SU-DHL-6 (cell line): ENCODE measurements around the gene MMP14.

Experiments
- H2AFZ ChIP-seq: fragments of 200-600 bp; sonication (generic); 2 replicates; pipeline ENCODE4 v1.6.1; 2014; ENCODE audit warnings: low read depth, mild to moderate bottlenecking, moderate library complexity, mixed read lengths, antibody characterized with exemption, low read length; ENCODE audit not compliant: severe bottlenecking
- H3F3A ChIP-seq: fragments of 200-600 bp; shearing (Covaris generic); 2 replicates; pipeline ENCODE4 v1.6.0; 2016; ENCODE audit warnings: antibody characterized with exemption, mild to moderate bottlenecking; ENCODE audit not compliant: insufficient read depth
- H3K27ac ChIP-seq: fragments of 200-600 bp; sonication (generic); 2 replicates; pipeline ENCODE4 v1.5.1; 2016; ENCODE audit warnings: low read depth, mild to moderate bottlenecking, low read length, moderate library complexity, mixed read lengths
- H3K27me3 ChIP-seq: fragments of 200-600 bp; sonication (generic), shearing (Covaris generic); 2 replicates; pipeline ENCODE4 v1.6.0; 2014; ENCODE audit warnings: mild to moderate bottlenecking, low read length
- H3K36me3 ChIP-seq: fragments of 200-600 bp; sonication (generic); 2 replicates; pipeline ENCODE4 v1.6.1; 2014; ENCODE audit warnings: mild to moderate bottlenecking, low read length, mixed read lengths
- H3K4me2 ChIP-seq: fragments of 300-600, 200-600 bp; shearing (Covaris generic), sonication (generic); 2 replicates; pipeline ENCODE4 v1.6.0; 2014; ENCODE audit warnings: low read length, low read depth, mild to moderate bottlenecking; ENCODE audit not compliant: poor library complexity, severe bottlenecking
- H3K4me3 ChIP-seq: fragments of 200-600 bp; sonication (generic); 2 replicates; pipeline ENCODE4 v1.5.1; 2014; ENCODE audit warnings: antibody characterized with exemption, low read length, mild to moderate bottlenecking, mixed read lengths; ENCODE audit not compliant: insufficient read depth, poor library complexity, severe bottlenecking
- H3K79me2 ChIP-seq: fragments of 200-600 bp; sonication (generic); 2 replicates; pipeline ENCODE4 v1.6.1; 2014; ENCODE audit warnings: mild to moderate bottlenecking, low read length, moderate library complexity; ENCODE audit not compliant: insufficient read depth
- H3K9ac ChIP-seq: fragments of 200-600 bp; sonication (generic); 2 replicates; pipeline ENCODE4 v1.7.0; 2014; ENCODE audit warnings: mild to moderate bottlenecking, low read length
- H3K9me2 ChIP-seq: fragments of 200-600 bp; sonication (generic); replicated peaks from 2 replicates; pipeline ENCODE4 v1.6.1; 2014; ENCODE audit warnings: low read length; ENCODE audit not compliant: insufficient read depth
- H3K9me3 ChIP-seq: fragments of 200-600 bp; sonication (generic); 2 replicates; pipeline ENCODE4 v1.6.1; 2014; ENCODE audit warnings: low read length, mixed read lengths; ENCODE audit not compliant: insufficient read depth
- H4K20me1 ChIP-seq: fragments of 200-600 bp; sonication (generic); 2 replicates; pipeline ENCODE4 v1.6.1; 2014; ENCODE audit warnings: low read depth, mild to moderate bottlenecking, antibody characterized with exemption, low read length, moderate library complexity, mixed read lengths
- CTCF ChIP-seq: fragments of 200-600 bp; sonication (generic); IDR thresholded peaks from one replicate; pipeline ENCODE4 v1.5.1; 2017; ENCODE audit warnings: antibody characterized with exemption, mild to moderate bottlenecking, low read length, moderate library complexity; ENCODE audit not compliant: insufficient read depth, poor library complexity, severe bottlenecking
- EZH2phosphoT487 ChIP-seq: fragments of 200-600 bp; sonication (generic), shearing (Covaris generic); conservative IDR thresholded peaks from 2 replicates; pipeline ENCODE4 v1.6.1; 2018; ENCODE audit warnings: mild to moderate bottlenecking, antibody characterized with exemption, low read length, moderate library complexity, mixed read lengths

The MMP14 gene

GRCh38 chr14:22882064-22882463 lies 45.7 kb downstream of the MMP14 start:
- Histone ChIP-seq H3K27me3 (no peaks in the 10 kb centered on the region), H3K27ac (no peak overlapping the region), H3K9ac (no peak overlapping the region), H3K79me2 (no peaks in the 10 kb centered on the region), H3K9me3 (no peaks in the 10 kb centered on the region), H3K36me3 (no peaks in the 10 kb centered on the region), H3K9me2 (no peaks in the 10 kb centered on the region), H4K20me1 (no peaks in the 10 kb centered on the region), H2AFZ (no peak overlapping the region), H3F3A (peaks cover 9% of the 10 kb centered on the region), H3K4me3 (no peak overlapping the region), H3K4me2 (no peak overlapping the region)
- TF ChIP-seq EZH2phosphoT487 (no peak), CTCF (no peak)

- no peaks in the 10 kb centered on the region for H3K9me2 ChIP-seq
- H3F3A ChIP-seq = peaks cover 15% of the 10 kb centered on the region
- H3K9ac ChIP-seq = no peak overlapping the region
- no peaks in the 10 kb centered on the region for H3K36me3 ChIP-seq
- no peak for TF ChIP-seq CTCF
- H4K20me1 ChIP-seq = no peaks in the 10 kb centered on the region
- no peak overlapping the region for H3K4me2 ChIP-seq
- no peak overlapping the region for H3K4me3 ChIP-seq
- no peaks in the 10 kb centered on the region for H3K9me3 ChIP-seq
- H2AFZ ChIP-seq = no peak overlapping the region
- no peaks in the 10 kb centered on the region for H3K79me2 ChIP-seq
- H3K27me3 ChIP-seq = no peaks in the 10 kb centered on the region
- no peak overlapping the region for H3K27ac ChIP-seq
Observed at GRCh38 chr14:22882529-22883172, 46.3 kb downstream of the MMP14 start.

- H3K9me3 ChIP-seq = no peaks in the 10 kb centered on the region
- H3K36me3 ChIP-seq = no peaks in the 10 kb centered on the region
- no peaks in the 10 kb centered on the region for H4K20me1 ChIP-seq
- H2AFZ ChIP-seq = no peak within 1 kb of the TSS
- H3K27me3 ChIP-seq = no peaks in the 10 kb centered on the region
- H3K27ac ChIP-seq = no peak within 1 kb of the TSS
- TF ChIP-seq CTCF = no peak
- TF ChIP-seq EZH2phosphoT487 = no peak
- H3K79me2 ChIP-seq = no peaks in the 10 kb centered on the region
- peaks cover 22% of the 10 kb centered on the region for H3F3A ChIP-seq
- H3K4me2 ChIP-seq = no peak within 1 kb of the TSS
- H3K4me3 ChIP-seq = no peak within 1 kb of the TSS
- no peak within 1 kb of the TSS for H3K9ac ChIP-seq
- H3K9me2 ChIP-seq = no peaks in the 10 kb centered on the region
Observed at GRCh38 chr14:22883173-22883976, 47.0 kb downstream of the MMP14 start, which contains the start of gene REM2. Gene REM2 (plus strand): TSS chr14:22883222. CDS start chr14:22883288, 66 bp downstream.
